Caco-2 (cell line): ENCODE measurements around the gene ZBTB14. TPM values are rescaled to one million over a fixed set of nuclear protein-coding genes. Genes with fewer than 3 reads are reported as not detected.
A peak's percentile ranks its signal among the peaks of the same experiment; 100 is the strongest.

Experiments
- BruUV-seq: library from RNA; stranded (reverse); fragments of 400-500 nt; replicated peaks from 2 replicates; lab custom pipeline; 2021; lab: Mats Ljungman, UMichigan
- CTCF ChIA-PET: fragments of 300-600 bp; sonication (Branson Sonifier 250); formaldehyde crosslinking; loops from one replicate; lab custom pipeline; 2022; ENCODE audit warnings: antibody characterized with exemption; lab: Charles Lee
- POLR2A ChIA-PET: fragments of 300-600 bp; sonication (Branson Sonifier 250); formaldehyde crosslinking; loops from one replicate; lab custom pipeline; 2022; ENCODE audit warnings: antibody characterized with exemption; lab: Charles Lee
- DNase-seq, 2 experiments: peaks; one replicate each; pipeline versions ENCODE4 v3.0.0 to v3.0.0-alpha.2; 2020 to 2022
- H3K27me3 ChIP-seq: replicated peaks from 2 replicates; pipeline ENCODE4 v1.6.0; 2011; ENCODE audit warnings: low read length; ENCODE audit not compliant: control insufficient read depth, insufficient read depth
- H3K36me3 ChIP-seq: 2 replicates; pipeline ENCODE4 v1.5.1; 2011; ENCODE audit warnings: low read length; ENCODE audit not compliant: control insufficient read depth, insufficient read depth
- H3K4me1 ChIP-seq: fragments of 250-450 bp; sonication (Bioruptor Pico); 2 replicates; pipeline ENCODE4 v1.5.1; 2020; ENCODE audit warnings: mild to moderate bottlenecking
- H3K4me3 ChIP-seq: 2 replicates; pipeline ENCODE4 v1.5.1; 2011; ENCODE audit warnings: low read depth, mild to moderate bottlenecking, control low read depth, low read length
- H3K9me3 ChIP-seq: fragments of 250-450 bp; sonication (Bioruptor Pico); 2 replicates; pipeline ENCODE4 v1.5.1; 2020; ENCODE audit warnings: mild to moderate bottlenecking, moderate library complexity
- H3K27ac Mint-ChIP-seq: one replicate; pipeline ENCODE4 v1.8.0; 2022; ENCODE audit warnings: mixed read lengths; ENCODE audit not compliant: unreplicated experiment
- H3K27me3 Mint-ChIP-seq: one replicate; pipeline ENCODE4 v1.8.0; 2022; ENCODE audit warnings: mixed read lengths; ENCODE audit not compliant: insufficient read depth, unreplicated experiment
- H3K36me3 Mint-ChIP-seq: one replicate; pipeline ENCODE4 v1.8.0; 2022; ENCODE audit warnings: mild to moderate bottlenecking, mixed read lengths; ENCODE audit not compliant: insufficient read depth, unreplicated experiment
- H3K4me1 Mint-ChIP-seq: one replicate; pipeline ENCODE4 v1.8.0; 2022; ENCODE audit warnings: low read depth, mixed read lengths; ENCODE audit not compliant: unreplicated experiment
- H3K4me3 Mint-ChIP-seq: one replicate; pipeline ENCODE4 v1.8.0; 2022; ENCODE audit warnings: mild to moderate bottlenecking, moderate library complexity, mixed read lengths; ENCODE audit not compliant: unreplicated experiment
- H3K9me3 Mint-ChIP-seq: one replicate; pipeline ENCODE4 v1.8.0; 2022; ENCODE audit warnings: mixed read lengths; ENCODE audit not compliant: unreplicated experiment
- intact Hi-C: fragments of 100-400 bp; cut with micrococcal nuclease; formaldehyde crosslinking; loops from one replicate; pipeline ENCODE4 v1.10.0; 2022; ENCODE audit not compliant: unreplicated experiment
- total RNA-seq: library from RNA; stranded (reverse); gene quantifications from 2 replicates; pipeline ENCODE4 v1.2.3, GENCODE V29; 2022
- TF ChIP-seq, protein P1 (sequence below), 2 experiments: fragments of 200-600 bp in 1 of 2; IDR thresholded peaks; 1 replicate in 1 of 2; 2 replicates in 1 of 2; pipeline versions ENCODE4 v1.5.1 to v1.8.0; 2011 to 2022; ENCODE audit warnings: antibody characterized with exemption in 1 of 2, control low read depth in 1 of 2, inconsistent platforms in 1 of 2, low read depth in 1 of 2, low read length in 1 of 2, mild to moderate bottlenecking in 1 of 2, moderate library complexity in 1 of 2; ENCODE audit not compliant: insufficient read depth in 1 of 2, severe bottlenecking in 1 of 2, unreplicated experiment in 1 of 2

ZBTB14 gene
- total RNA-seq, 1 experiment from 2014 or later: 14.7 TPM

DNA sequence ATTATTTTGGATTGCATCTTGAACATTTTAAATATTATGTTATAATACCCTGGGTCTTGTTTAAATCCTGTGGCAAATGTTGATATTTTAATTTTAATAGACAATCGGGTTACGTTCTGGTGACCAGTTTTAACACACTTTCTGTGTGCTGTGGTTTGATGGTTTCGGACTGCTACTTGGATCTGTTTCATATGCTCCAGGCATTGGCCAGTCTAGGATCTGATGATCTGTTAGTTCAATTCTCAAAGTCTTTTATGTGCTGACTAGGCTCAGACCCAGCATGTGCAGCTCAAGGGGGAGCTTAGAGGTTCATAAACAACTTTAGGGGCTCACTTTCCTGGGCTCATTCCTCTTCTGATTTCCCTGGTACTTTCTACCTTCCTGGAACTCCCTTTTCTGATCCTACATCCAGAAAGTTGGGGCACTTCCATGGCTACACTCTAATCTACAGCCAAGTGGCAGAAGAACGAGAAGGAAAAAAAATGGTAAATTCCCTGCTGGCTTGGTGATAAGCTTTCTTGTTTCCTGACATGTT is 5.0 kb upstream of the ZBTB14 start:
- no TSS peak for BruUV-seq
- CTCF ChIA-PET: no interaction called here

DNA sequence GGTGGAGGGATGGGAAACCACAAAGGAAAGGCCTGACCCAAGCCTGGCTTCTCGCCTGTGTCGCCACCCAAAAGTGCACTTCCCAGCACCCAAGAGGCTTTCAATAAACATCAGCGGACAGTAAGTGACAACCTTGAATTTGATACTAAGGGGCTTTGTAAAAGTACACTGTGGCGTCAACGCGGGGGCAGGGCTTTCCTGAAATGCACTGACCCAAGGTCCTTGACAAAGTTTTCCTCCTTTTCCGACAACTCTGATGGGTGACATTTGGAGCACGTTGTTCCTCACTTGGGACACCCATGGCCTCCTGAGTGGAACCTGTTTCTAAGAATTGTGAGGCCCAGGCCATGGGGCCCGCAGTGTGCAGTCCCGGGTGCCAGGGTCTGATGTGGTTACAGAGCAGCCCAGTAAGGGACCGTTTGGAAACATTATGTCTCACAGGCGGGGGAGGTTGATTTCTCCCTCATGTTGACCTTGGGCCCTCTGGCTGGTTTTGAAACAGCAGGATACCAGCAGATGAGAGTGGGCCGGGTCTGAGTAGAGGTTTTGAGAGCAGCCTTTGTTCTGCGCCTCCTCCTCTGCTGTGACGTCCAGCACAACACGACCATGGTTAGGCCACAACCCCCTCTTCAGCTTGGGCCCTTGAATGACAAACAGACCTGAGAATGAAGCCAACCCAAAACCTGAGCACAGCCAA is 2.8 kb upstream of the ZBTB14 start:
- H3K4me1 Mint-ChIP-seq: peaks cover 9% of the 10 kb centered on the region
- Histone ChIP-seq H3K4me1 (0 out of 2 replicates have a peak, but pooled peaks cover 4% of the 10 kb centered on the region), H3K9me3 (no peaks in the 10 kb centered on the region), H3K4me3 (no peak overlapping the region), H3K36me3 (no peaks in the 10 kb centered on the region), H3K27me3 (no peaks in the 10 kb centered on the region)
- intact Hi-C loops: no loop called here
- no peaks in the 10 kb centered on the region for H3K9me3 Mint-ChIP-seq
- TF ChIP-seq, protein P1, sequence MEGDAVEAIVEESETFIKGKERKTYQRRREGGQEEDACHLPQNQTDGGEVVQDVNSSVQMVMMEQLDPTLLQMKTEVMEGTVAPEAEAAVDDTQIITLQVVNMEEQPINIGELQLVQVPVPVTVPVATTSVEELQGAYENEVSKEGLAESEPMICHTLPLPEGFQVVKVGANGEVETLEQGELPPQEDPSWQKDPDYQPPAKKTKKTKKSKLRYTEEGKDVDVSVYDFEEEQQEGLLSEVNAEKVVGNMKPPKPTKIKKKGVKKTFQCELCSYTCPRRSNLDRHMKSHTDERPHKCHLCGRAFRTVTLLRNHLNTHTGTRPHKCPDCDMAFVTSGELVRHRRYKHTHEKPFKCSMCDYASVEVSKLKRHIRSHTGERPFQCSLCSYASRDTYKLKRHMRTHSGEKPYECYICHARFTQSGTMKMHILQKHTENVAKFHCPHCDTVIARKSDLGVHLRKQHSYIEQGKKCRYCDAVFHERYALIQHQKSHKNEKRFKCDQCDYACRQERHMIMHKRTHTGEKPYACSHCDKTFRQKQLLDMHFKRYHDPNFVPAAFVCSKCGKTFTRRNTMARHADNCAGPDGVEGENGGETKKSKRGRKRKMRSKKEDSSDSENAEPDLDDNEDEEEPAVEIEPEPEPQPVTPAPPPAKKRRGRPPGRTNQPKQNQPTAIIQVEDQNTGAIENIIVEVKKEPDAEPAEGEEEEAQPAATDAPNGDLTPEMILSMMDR (IDR thresholded peaks at IDR 0.05; ENCODE audit: insufficient read depth in 1 of 2, low read depth in 1 of 2, low read length in 1 of 2, severe bottlenecking in 1 of 2, unreplicated experiment in 1 of 2): no peak
- peaks cover 7% of the 10 kb centered on the region for H3K27me3 Mint-ChIP-seq
- ChIA-PET CTCF (no interaction called here), POLR2A (no interaction called here)
- BruUV-seq: no TSS peak
- no peak overlapping the region for H3K4me3 Mint-ChIP-seq
- no peak overlapping the region for H3K27ac Mint-ChIP-seq
- H3K36me3 Mint-ChIP-seq: peaks cover 14% of the 10 kb centered on the region
- DNase-seq: no peak

More for the DNA sequence above, 5.0 kb upstream of the ZBTB14 start:
- H3K27ac Mint-ChIP-seq: no peak overlapping the region
- H3K4me3 Mint-ChIP-seq: no peak overlapping the region
- Histone ChIP-seq H3K27me3 (no peaks in the 10 kb centered on the region), H3K9me3 (no peaks in the 10 kb centered on the region), H3K4me1 (0 out of 2 replicates have a peak, but pooled peaks cover 4% of the 10 kb centered on the region), H3K36me3 (no peaks in the 10 kb centered on the region), H3K4me3 (no peak overlapping the region)
- intact Hi-C loops: no loop called here
- peaks cover 6% of the 10 kb centered on the region for H3K36me3 Mint-ChIP-seq
- TF ChIP-seq, protein P1 (IDR thresholded peaks at IDR 0.05; ENCODE audit: insufficient read depth in 1 of 2, low read depth in 1 of 2, low read length in 1 of 2, severe bottlenecking in 1 of 2, unreplicated experiment in 1 of 2): no peak
- H3K4me1 Mint-ChIP-seq: peaks cover 9% of the 10 kb centered on the region
- no peak for DNase-seq
- H3K9me3 Mint-ChIP-seq: no peaks in the 10 kb centered on the region
- peaks cover 7% of the 10 kb centered on the region for H3K27me3 Mint-ChIP-seq
- POLR2A ChIA-PET: no interaction called here

DNA sequence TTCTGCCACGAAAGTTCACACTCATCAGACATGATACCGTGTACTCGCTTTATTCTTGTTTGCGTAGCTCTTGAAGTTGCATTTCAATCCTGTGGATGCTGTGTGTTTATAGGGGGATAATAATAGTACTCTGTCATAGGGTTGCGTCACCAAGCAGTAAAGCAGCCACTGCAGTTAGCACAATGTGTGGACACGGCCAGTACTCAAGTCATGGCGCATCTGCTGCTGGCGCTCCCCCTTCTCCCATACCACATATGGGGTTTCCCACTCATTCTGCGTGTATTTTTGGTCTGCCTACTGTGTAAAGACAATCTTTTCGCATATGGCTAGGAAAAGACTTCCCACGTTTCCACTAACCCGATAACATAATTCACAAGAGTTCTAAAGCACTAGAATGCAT is 2.1 kb upstream of the ZBTB14 start:
- ChIA-PET POLR2A (interaction anchor here (3.9 kb wide), 1 partner anchor 60 kb away, joined by 58 read pairs; no protein-coding TSS in a partner anchor), CTCF (no interaction called here)
- Mint-ChIP-seq H3K9me3 (no peaks in the 10 kb centered on the region), H3K4me3 (peak overlapping the region; percentile 75), H3K4me1 (peaks cover 9% of the 10 kb centered on the region), H3K27me3 (peaks cover 4% of the 10 kb centered on the region), H3K27ac (no peak overlapping the region), H3K36me3 (peaks cover 14% of the 10 kb centered on the region)
- H3K9me3 ChIP-seq: no peaks in the 10 kb centered on the region
- H3K27me3 ChIP-seq: no peaks in the 10 kb centered on the region
- H3K36me3 ChIP-seq: no peaks in the 10 kb centered on the region; the same call in 1 of the 2 replicates
- H3K4me3 ChIP-seq: no peak overlapping the region; the same call in 1 of the 2 replicates
- intact Hi-C loops: no loop called here
- no TSS peak for BruUV-seq
- 0 out of 2 replicates have a peak, but pooled peaks cover 4% of the 10 kb centered on the region for H3K4me1 ChIP-seq
- no peak for DNase-seq
- TF ChIP-seq, protein P1 (IDR thresholded peaks at IDR 0.05; ENCODE audit: insufficient read depth in 1 of 2, low read depth in 1 of 2, low read length in 1 of 2, severe bottlenecking in 1 of 2, unreplicated experiment in 1 of 2): no peak
